Stimulated activated CD4-positive, alpha-beta T cell treated with anti-CD3 and anti-CD28 coated beads, Interleukin-2, amount 100 ng/mL, for 48 hours (primary cell): Measurements from ENCODE around the gene FAM110A.
"Not testable (repeated sequence)": the region's sequence is repeated elsewhere in the genome, so short reads cannot be mapped to it uniquely, and the experiment has no call there.

ENCODE experiments used
- DNase-seq, 2 donors: peaks; one replicate each; pipeline ENCODE4 v3.0.0-alpha.2; 2020

The FAM110A gene

GRCh38 chr20:877814-878213 is 44.3 kb downstream of the FAM110A start:
- DNase-seq = no peak

- peak in 1 of 2 donors; percentile 6 for DNase-seq
These were observed 45.2 kb downstream of the FAM110A start for GRCh38 chr20:878511-879307.

- DNase-seq = no peak
These were observed 46.1 kb downstream of the FAM110A start for GRCh38 chr20:879626-880025.

GRCh38 chr20:881051-881782 is 47.7 kb downstream of the FAM110A start:
- DNase-seq = peak; percentile 5 to 9

GRCh38 chr20:881783-882144 is 48.2 kb downstream of the FAM110A start:
- DNase-seq = no peak

- no peak for DNase-seq
These were observed 51.8 kb downstream of the FAM110A start for GRCh38 chr20:884983-885952.

- no peak for DNase-seq
These were observed 53.6 kb downstream of the FAM110A start for GRCh38 chr20:887137-887536.

GRCh38 chr20:888057-888456 is 54.5 kb downstream of the FAM110A start:
- DNase-seq = no peak

GRCh38 chr20:889106-889505 is 55.6 kb downstream of the FAM110A start:
- no peak for DNase-seq

GRCh38 chr20:889932-890463 is 56.5 kb downstream of the FAM110A start:
- no peak for DNase-seq

GRCh38 chr20:890666-891057 is 57.1 kb downstream of the FAM110A start:
- DNase-seq = no peak

GRCh38 chr20:891058-891705 is 57.7 kb downstream of the FAM110A start:
- no peak for DNase-seq

GRCh38 chr20:891706-892080 is 58.2 kb downstream of the FAM110A start:
- DNase-seq = no peak

- DNase-seq = not testable (repeated sequence)
These were observed 58.9 kb downstream of the FAM110A start for GRCh38 chr20:892371-892770.
